GM18909 (cell line): ENCODE data around the gene CD19.
"Not testable (repeated sequence)": the region's sequence is repeated elsewhere in the genome, so short reads cannot be mapped to it uniquely, and the experiment has no call there.

ENCODE experiments used
- ATAC-seq: cut with Tn5 transposase; IDR thresholded peaks from one replicate; pipeline ENCODE4 v1.9.1; 2021; ENCODE audit warnings: mild to moderate bottlenecking; ENCODE audit not compliant: unreplicated experiment, poor library complexity

The CD19 gene

GRCh38 chr16:28905229-28905754 is 26.5 kb upstream of the CD19 start:
- no peak for ATAC-seq

- no peak for ATAC-seq
Measured at GRCh38 chr16:28905800-28906372, 25.9 kb upstream of the CD19 start.

GRCh38 chr16:28910086-28911031 is 21.4 kb upstream of the CD19 start:
- no peak for ATAC-seq

- no peak for ATAC-seq
Measured at GRCh38 chr16:28912558-28912957, 19.2 kb upstream of the CD19 start.

GRCh38 chr16:28913946-28914724 is 17.6 kb upstream of the CD19 start:
- ATAC-seq = no peak

- no peak for ATAC-seq
Measured at GRCh38 chr16:28915181-28915580, 16.6 kb upstream of the CD19 start.

- no peak for ATAC-seq
Measured at GRCh38 chr16:28917095-28917494, 14.7 kb upstream of the CD19 start.

GRCh38 chr16:28918698-28919097 is 13.1 kb upstream of the CD19 start:
- ATAC-seq = no peak

GRCh38 chr16:28923231-28923587 is 8.6 kb upstream of the CD19 start:
- no peak for ATAC-seq

- peak; percentile 57 for ATAC-seq
Measured at GRCh38 chr16:28923652-28924398, 7.9 kb upstream of the CD19 start.

- ATAC-seq = no peak
Measured at GRCh38 chr16:28924399-28924761, 7.4 kb upstream of the CD19 start.

- peak; percentile 64 for ATAC-seq
Measured at GRCh38 chr16:28924762-28925385, 6.9 kb upstream of the CD19 start, which contains the start of gene RABEP2. Gene RABEP2, minus strand, starts transcription at chr16:28925238. Its CDS starts 75 bp downstream, at chr16:28925163.

- ATAC-seq = peak; percentile 38
Measured at GRCh38 chr16:28925386-28926228, 6.2 kb upstream of the CD19 start.

- ATAC-seq = not testable (repeated sequence)
Measured at GRCh38 chr16:28926284-28926683, 5.5 kb upstream of the CD19 start.

GRCh38 chr16:28927815-28928214 is 4.0 kb upstream of the CD19 start:
- no peak for ATAC-seq

GRCh38 chr16:28930203-28930602 is 1.6 kb upstream of the CD19 start:
- no peak for ATAC-seq

- no peak for ATAC-seq
Measured at GRCh38 chr16:28930652-28931051, 1.1 kb upstream of the CD19 start.

- ATAC-seq = no peak
Measured at GRCh38 chr16:28932339-28933141, 769 bp downstream of the CD19 start.
